H9 (cell line): ENCODE data around the gene AP1S1. TPM values are rescaled to one million over a fixed set of nuclear protein-coding genes. Genes with fewer than 3 reads are reported as not detected.

Experiments used
- DNase-seq: peaks from one replicate; pipeline ENCODE4 v3.0.0-alpha.2; 2017
- H2AFZ ChIP-seq: one replicate; pipeline ENCODE4 v1.6.1; 2013; ENCODE audit warnings: mild to moderate bottlenecking, low read length, control low read depth, moderate library complexity
- H2AK5ac ChIP-seq: 2 replicates; pipeline ENCODE4 v1.6.1; 2013; ENCODE audit warnings: low read length, control low read depth, mixed read lengths; ENCODE audit not compliant: insufficient read length
- H2BK120ac ChIP-seq: one replicate; pipeline ENCODE4 v1.6.1; 2013; ENCODE audit warnings: low read depth, mild to moderate bottlenecking, low read length, control low read depth, inconsistent platforms; ENCODE audit not compliant: poor library complexity, severe bottlenecking
- H2BK12ac ChIP-seq: 2 replicates; pipeline ENCODE4 v1.6.1; 2013; ENCODE audit warnings: low read length, control low read depth, mixed read lengths, low read depth; ENCODE audit not compliant: insufficient read length
- H2BK15ac ChIP-seq: 2 replicates; pipeline ENCODE4 v1.6.1; 2013; ENCODE audit warnings: low read depth, low read length, control low read depth
- H2BK20ac ChIP-seq: one replicate; pipeline ENCODE4 v1.6.1; 2013; ENCODE audit warnings: low read depth, mild to moderate bottlenecking, low read length, control low read depth, inconsistent platforms; ENCODE audit not compliant: poor library complexity, severe bottlenecking
- H2BK5ac ChIP-seq: 2 replicates; pipeline ENCODE4 v1.6.1; 2013; ENCODE audit warnings: low read length, control low read depth, mixed read lengths; ENCODE audit not compliant: insufficient read length
- H3K14ac ChIP-seq: 2 replicates; pipeline ENCODE4 v1.6.1; 2013; ENCODE audit warnings: low read length, control low read depth; ENCODE audit not compliant: insufficient read depth
- H3K18ac ChIP-seq: 2 replicates; pipeline ENCODE4 v1.6.1; 2013; ENCODE audit warnings: low read depth, mild to moderate bottlenecking, mixed read lengths, low read length, control low read depth; ENCODE audit not compliant: insufficient read length
- H3K23ac ChIP-seq: 2 replicates; pipeline ENCODE4 v1.6.1; 2013; ENCODE audit warnings: low read length, control low read depth, mixed read lengths, low read depth; ENCODE audit not compliant: insufficient read length
- H3K23me2 ChIP-seq: 2 replicates; pipeline ENCODE4 v1.6.1; 2013; ENCODE audit warnings: low read depth, mild to moderate bottlenecking, mixed read lengths, low read length, control low read depth; ENCODE audit not compliant: insufficient read length, poor library complexity, severe bottlenecking
- H3K27ac ChIP-seq: 2 replicates; pipeline ENCODE4 v1.5.1; 2013; ENCODE audit warnings: low read length, control low read depth, mixed read lengths, low read depth; ENCODE audit not compliant: insufficient read length
- H3K27me3 ChIP-seq: 2 replicates; pipeline ENCODE4 v1.6.1; 2013; ENCODE audit warnings: low read length, control low read depth, inconsistent platforms; ENCODE audit not compliant: insufficient read depth
- H3K4ac ChIP-seq: 2 replicates; pipeline ENCODE4 v1.6.1; 2013; ENCODE audit warnings: low read depth, mild to moderate bottlenecking, control low read depth, inconsistent platforms, low read length, moderate library complexity
- H3K4me1 ChIP-seq: 2 replicates; pipeline ENCODE4 v1.6.1; 2013; ENCODE audit warnings: low read length, control low read depth, inconsistent platforms; ENCODE audit not compliant: insufficient read depth
- H3K4me2 ChIP-seq: 2 replicates; pipeline ENCODE4 v1.6.1; 2013; ENCODE audit warnings: low read length, control low read depth, mixed read lengths; ENCODE audit not compliant: insufficient read length, insufficient read depth
- H3K56ac ChIP-seq: 2 replicates; pipeline ENCODE4 v1.6.1; 2013; ENCODE audit warnings: low read depth, mild to moderate bottlenecking, mixed read lengths, low read length, control low read depth; ENCODE audit not compliant: insufficient read length
- H3K79me1 ChIP-seq: 2 replicates; pipeline ENCODE4 v1.6.1; 2013; ENCODE audit warnings: low read depth, mild to moderate bottlenecking, moderate library complexity, low read length, control low read depth, inconsistent platforms; ENCODE audit not compliant: insufficient read depth, poor library complexity, severe bottlenecking
- H3K79me2 ChIP-seq: 2 replicates; pipeline ENCODE4 v1.6.1; 2013; ENCODE audit warnings: low read length, control low read depth, inconsistent platforms; ENCODE audit not compliant: insufficient read depth
- H3K9ac ChIP-seq: 2 replicates; pipeline ENCODE4 v1.6.1; 2013; ENCODE audit warnings: low read length, control low read depth, mixed read lengths; ENCODE audit not compliant: insufficient read length; ENCODE audit errors: extremely low read depth
- H3K9me3 ChIP-seq: one replicate; pipeline ENCODE4 v1.6.1; 2013; ENCODE audit warnings: low read depth, low read length, inconsistent platforms; ENCODE audit not compliant: control insufficient read depth
- H3T11ph ChIP-seq: one replicate; pipeline ENCODE4 v1.6.1; 2013; ENCODE audit warnings: mild to moderate bottlenecking, low read length, control low read depth, inconsistent platforms
- H4K20me1 ChIP-seq: one replicate; pipeline ENCODE4 v1.6.1; 2013; ENCODE audit not compliant: control insufficient read depth, insufficient read length, insufficient read depth
- H4K5ac ChIP-seq: 2 replicates; pipeline ENCODE4 v1.6.1; 2013; ENCODE audit warnings: low read depth, mild to moderate bottlenecking, mixed read lengths, low read length, control low read depth; ENCODE audit not compliant: insufficient read length
- H4K8ac ChIP-seq: replicated peaks from 2 replicates; pipeline ENCODE4 v1.6.1; 2013; ENCODE audit warnings: low read length, control low read depth, mixed read lengths, low read depth; ENCODE audit not compliant: insufficient read length
- H4K91ac ChIP-seq: 2 replicates; pipeline ENCODE4 v1.6.1; 2013; ENCODE audit warnings: low read depth, mild to moderate bottlenecking, moderate library complexity, mixed read lengths, low read length, control low read depth; ENCODE audit not compliant: insufficient read length
- H3K27ac Mint-ChIP-seq, 3 experiments: 2 replicates in 2 of 3; 3 replicates in 1 of 3; pipeline ENCODE4 v1.8.0; 2020 to 2021; ENCODE audit warnings: mixed read lengths in 3 of 3, mild to moderate bottlenecking in 1 of 3, moderate library complexity in 1 of 3
- H3K27me3 Mint-ChIP-seq: 2 replicates; pipeline ENCODE4 v1.8.0; 2021; ENCODE audit warnings: low read depth, mild to moderate bottlenecking, moderate library complexity, mixed read lengths
- H3K36me3 Mint-ChIP-seq, 3 experiments: 2 replicates in 2 of 3; 3 replicates in 1 of 3; pipeline ENCODE4 v1.8.0; 2020 to 2021; ENCODE audit warnings: low read depth in 3 of 3, mixed read lengths in 3 of 3; ENCODE audit not compliant: insufficient read depth in 1 of 3
- H3K4me1 Mint-ChIP-seq, 2 experiments: 2 replicates each; pipeline ENCODE4 v1.8.0; 2020; ENCODE audit warnings: mixed read lengths in 2 of 2
- H3K4me3 Mint-ChIP-seq, 2 experiments: 2 replicates in 1 of 2; 3 replicates in 1 of 2; pipeline ENCODE4 v1.8.0; 2020 to 2021; ENCODE audit warnings: mild to moderate bottlenecking in 2 of 2, mixed read lengths in 2 of 2, moderate library complexity in 1 of 2
- H3K9me3 Mint-ChIP-seq, 2 experiments: 2 replicates in 1 of 2; 3 replicates in 1 of 2; pipeline ENCODE4 v1.8.0; 2020; ENCODE audit warnings: mild to moderate bottlenecking in 2 of 2, mixed read lengths in 2 of 2, moderate library complexity in 1 of 2
- WGBS: extraction: QIAGEN DNeasy Blood & Tissue Kit; methylation state at CpG from one replicate; pipeline ENCODE4 v1.1.7; 2013; ENCODE audit warnings: missing lambda C conversion rate, low lambda C conversion rate, mixed read lengths; ENCODE audit not compliant: insufficient read length; ENCODE audit errors: extremely low coverage; 5-methylcytosine and 5-hydroxymethylcytosine counted together
- total RNA-seq: library from RNA; stranded (reverse); gene quantifications from 2 replicates; pipeline ENCODE4 v1.2.1, GENCODE V29; 2021
- TF ChIP-seq, protein P1 (sequence below): fragments of 200-600 bp; sonication (generic); conservative IDR thresholded peaks from 3 replicates; pipeline ENCODE4 v1.8.0; 2021; ENCODE audit warnings: antibody characterized with exemption, mild to moderate bottlenecking

The AP1S1 gene
- total RNA-seq, 1 experiment from 2014 or later = 65.2 TPM

- Histone ChIP-seq H3K79me1 (no peaks in the 10 kb centered on the region), H3K27ac (no peak overlapping the region), H4K8ac (no peak overlapping the region), H2BK120ac (no peak overlapping the region), H4K5ac (no peak overlapping the region), H4K91ac (no peak overlapping the region), H2AK5ac (no peak overlapping the region), H3K9me3 (no peaks in the 10 kb centered on the region), H2BK15ac (no peak overlapping the region), H3T11ph (no peak overlapping the region), H3K4me2 (no peak overlapping the region), H3K14ac (no peak overlapping the region), H2BK12ac (no peak overlapping the region), H3K23me2 (peaks cover 3% of the 10 kb centered on the region), H3K9ac (no peak overlapping the region), H3K79me2 (no peaks in the 10 kb centered on the region), H3K4me1 (no peaks in the 10 kb centered on the region; the same call in 1 of the 2 replicates), H2BK20ac (no peak overlapping the region), H2AFZ (no peak overlapping the region), H4K20me1 (no peaks in the 10 kb centered on the region), H3K18ac (no peak overlapping the region), H3K4ac (no peak overlapping the region), H3K23ac (no peak overlapping the region), H3K56ac (no peak overlapping the region), H2BK5ac (no peak overlapping the region), H3K27me3 (no peaks in the 10 kb centered on the region)
- no peaks in the 10 kb centered on the region for H3K9me3 Mint-ChIP-seq
- H3K27ac Mint-ChIP-seq = no peak overlapping the region
- H3K27me3 Mint-ChIP-seq = peaks cover 11% of the 10 kb centered on the region
- H3K4me3 Mint-ChIP-seq = no peak overlapping the region
- no CpG with 5 or more reads among the region's 21 CpGs for WGBS
- no peaks in the 10 kb centered on the region for H3K36me3 Mint-ChIP-seq
- peaks cover 14 to 19% of the 10 kb centered on the region in 2 experiments for H3K4me1 Mint-ChIP-seq
- no peak for DNase-seq
- TF ChIP-seq, protein P1, sequence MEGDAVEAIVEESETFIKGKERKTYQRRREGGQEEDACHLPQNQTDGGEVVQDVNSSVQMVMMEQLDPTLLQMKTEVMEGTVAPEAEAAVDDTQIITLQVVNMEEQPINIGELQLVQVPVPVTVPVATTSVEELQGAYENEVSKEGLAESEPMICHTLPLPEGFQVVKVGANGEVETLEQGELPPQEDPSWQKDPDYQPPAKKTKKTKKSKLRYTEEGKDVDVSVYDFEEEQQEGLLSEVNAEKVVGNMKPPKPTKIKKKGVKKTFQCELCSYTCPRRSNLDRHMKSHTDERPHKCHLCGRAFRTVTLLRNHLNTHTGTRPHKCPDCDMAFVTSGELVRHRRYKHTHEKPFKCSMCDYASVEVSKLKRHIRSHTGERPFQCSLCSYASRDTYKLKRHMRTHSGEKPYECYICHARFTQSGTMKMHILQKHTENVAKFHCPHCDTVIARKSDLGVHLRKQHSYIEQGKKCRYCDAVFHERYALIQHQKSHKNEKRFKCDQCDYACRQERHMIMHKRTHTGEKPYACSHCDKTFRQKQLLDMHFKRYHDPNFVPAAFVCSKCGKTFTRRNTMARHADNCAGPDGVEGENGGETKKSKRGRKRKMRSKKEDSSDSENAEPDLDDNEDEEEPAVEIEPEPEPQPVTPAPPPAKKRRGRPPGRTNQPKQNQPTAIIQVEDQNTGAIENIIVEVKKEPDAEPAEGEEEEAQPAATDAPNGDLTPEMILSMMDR = no peak
These were observed 43.7 kb downstream of the AP1S1 start for GRCh38 chr7:101197991-101198390.
